Activated CD8-positive, alpha-beta T cell treated with anti-CD3 and anti-CD28 coated beads for 36 hours (primary cell): Measurements from ENCODE around the gene CCDC171. TPM values are rescaled to one million over a fixed set of nuclear protein-coding genes. Genes with fewer than 3 reads are reported as not detected.

Experiments
- ATAC-seq: fragments of 200-7000 bp; cut with Tn5 transposase; one replicate; pipeline ENCODE4 v1.10.0; 2021; ENCODE audit warnings: mild to moderate bottlenecking, moderate library complexity
- CTCF ChIA-PET: fragments of 350-600 bp; sonication (Branson Sonifier 250); formaldehyde crosslinking; loops from one replicate; lab custom pipeline; 2021; ENCODE audit warnings: antibody characterized with exemption; lab: Charles Lee
- POLR2A ChIA-PET: fragments of 350-600 bp; sonication (Branson Sonifier 250); formaldehyde crosslinking; loops from one replicate; lab custom pipeline; 2021; ENCODE audit warnings: antibody characterized with exemption; lab: Charles Lee
- DNase-seq: peaks from one replicate; pipeline ENCODE4 v3.0.0-alpha.2; 2020
- H3K27ac Mint-ChIP-seq: one replicate; pipeline ENCODE4 v1.8.0; 2021; ENCODE audit warnings: mild to moderate bottlenecking, mixed read lengths
- H3K27me3 Mint-ChIP-seq: one replicate; pipeline ENCODE4 v1.8.0; 2021; ENCODE audit warnings: mixed read lengths
- H3K36me3 Mint-ChIP-seq: one replicate; pipeline ENCODE4 v1.8.0; 2021; ENCODE audit warnings: low read depth, mixed read lengths
- H3K4me1 Mint-ChIP-seq: one replicate; pipeline ENCODE4 v1.8.0; 2021; ENCODE audit warnings: low read depth, mixed read lengths
- H3K4me3 Mint-ChIP-seq: one replicate; pipeline ENCODE4 v1.8.0; 2021; ENCODE audit warnings: mild to moderate bottlenecking, moderate library complexity, mixed read lengths
- H3K9me3 Mint-ChIP-seq: one replicate; pipeline ENCODE4 v1.8.0; 2021; ENCODE audit warnings: mixed read lengths
- CTCF ChIP-seq: fragments of 200-600 bp; IDR thresholded peaks from one replicate; pipeline ENCODE4 v1.8.0; 2022; ENCODE audit warnings: antibody characterized with exemption, mild to moderate bottlenecking
- intact Hi-C: fragments of 100-400 bp; cut with micrococcal nuclease; formaldehyde crosslinking; loops from one replicate; pipeline ENCODE4 v1.10.0; 2022
- total RNA-seq, 2 experiments: library from RNA; stranded (reverse); gene quantifications; one replicate each; pipeline ENCODE4 v1.2.3, GENCODE V29; 2021

CCDC171 gene
- total RNA-seq, 2 experiments from 2014 or later = 2.1 to 2.3 TPM

GRCh38 chr9:15999422-16000339 is 446.8 kb downstream of the CCDC171 start:
- H3K36me3 Mint-ChIP-seq = no peaks in the 10 kb centered on the region
- H3K27ac Mint-ChIP-seq = no peak overlapping the region
- H3K4me1 Mint-ChIP-seq = no peaks in the 10 kb centered on the region
- no peaks in the 10 kb centered on the region for H3K27me3 Mint-ChIP-seq
- H3K4me3 Mint-ChIP-seq = no peak overlapping the region
- DNase-seq (no peak), ATAC-seq (no peak)
- TF ChIP-seq CTCF = no peak
- intact Hi-C loops = no loop called here
- H3K9me3 Mint-ChIP-seq = peaks cover 4% of the 10 kb centered on the region
- ChIA-PET POLR2A (interaction anchor here (1.0 kb wide), 1 partner anchor 39 kb away, joined by 3 read pairs; no protein-coding TSS in a partner anchor), CTCF (no interaction called here)

GRCh38 chr9:16000811-16001210 is 448.0 kb downstream of the CCDC171 start:
- Mint-ChIP-seq H3K36me3 (no peaks in the 10 kb centered on the region), H3K9me3 (no peaks in the 10 kb centered on the region), H3K27ac (no peak overlapping the region), H3K4me3 (no peak overlapping the region), H3K27me3 (no peaks in the 10 kb centered on the region), H3K4me1 (no peaks in the 10 kb centered on the region)
- intact Hi-C loops = no loop called here
- CTCF ChIA-PET = no interaction called here
- POLR2A ChIA-PET = no interaction called here
- TF ChIP-seq CTCF = no peak
- DNase-seq = no peak
- no peak for ATAC-seq

GRCh38 chr9:16001856-16002255 is 449.0 kb downstream of the CCDC171 start:
- Mint-ChIP-seq H3K36me3 (no peaks in the 10 kb centered on the region), H3K9me3 (no peaks in the 10 kb centered on the region), H3K27me3 (no peaks in the 10 kb centered on the region), H3K4me1 (no peaks in the 10 kb centered on the region), H3K27ac (no peak overlapping the region), H3K4me3 (no peak overlapping the region)
- CTCF ChIA-PET = no interaction called here
- intact Hi-C loops = no loop called here
- DNase-seq = no peak
- no peak for TF ChIP-seq CTCF
- no peak for ATAC-seq
- POLR2A ChIA-PET = no interaction called here

- POLR2A ChIA-PET = no interaction called here
- H3K9me3 Mint-ChIP-seq = peaks cover 2% of the 10 kb centered on the region
- intact Hi-C loops = no loop called here
- no peak for TF ChIP-seq CTCF
- H3K27ac Mint-ChIP-seq = no peak overlapping the region
- DNase-seq = no peak
- no peak overlapping the region for H3K4me3 Mint-ChIP-seq
- H3K27me3 Mint-ChIP-seq = no peaks in the 10 kb centered on the region
- no peaks in the 10 kb centered on the region for H3K36me3 Mint-ChIP-seq
- no peaks in the 10 kb centered on the region for H3K4me1 Mint-ChIP-seq
- no peak for ATAC-seq
- CTCF ChIA-PET = no interaction called here
These were observed 450.0 kb downstream of the CCDC171 start for GRCh38 chr9:16002816-16003215.

- intact Hi-C loops = no loop called here
- no peak overlapping the region for H3K4me3 Mint-ChIP-seq
- ATAC-seq = no peak
These were observed 450.9 kb downstream of the CCDC171 start for GRCh38 chr9:16003785-16004184.

More at GRCh38 chr9:16003785-16004184, 450.9 kb downstream of the CCDC171 start:
- Mint-ChIP-seq H3K9me3 (peaks cover 2% of the 10 kb centered on the region), H3K27me3 (no peaks in the 10 kb centered on the region), H3K36me3 (no peaks in the 10 kb centered on the region), H3K4me1 (no peaks in the 10 kb centered on the region), H3K27ac (no peak overlapping the region)
- POLR2A ChIA-PET = no interaction called here
- no peak for TF ChIP-seq CTCF
- CTCF ChIA-PET = no interaction called here
- DNase-seq = no peak
